ENCODE results near the gene DONSON. TPM values are rescaled to one million over a fixed set of nuclear protein-coding genes. Genes with fewer than 3 reads are reported as not detected.

DONSON gene
- total and polyA plus RNA-seq, 4 donors = 5.3 to 11.6 (median 8.0) TPM

DNA sequence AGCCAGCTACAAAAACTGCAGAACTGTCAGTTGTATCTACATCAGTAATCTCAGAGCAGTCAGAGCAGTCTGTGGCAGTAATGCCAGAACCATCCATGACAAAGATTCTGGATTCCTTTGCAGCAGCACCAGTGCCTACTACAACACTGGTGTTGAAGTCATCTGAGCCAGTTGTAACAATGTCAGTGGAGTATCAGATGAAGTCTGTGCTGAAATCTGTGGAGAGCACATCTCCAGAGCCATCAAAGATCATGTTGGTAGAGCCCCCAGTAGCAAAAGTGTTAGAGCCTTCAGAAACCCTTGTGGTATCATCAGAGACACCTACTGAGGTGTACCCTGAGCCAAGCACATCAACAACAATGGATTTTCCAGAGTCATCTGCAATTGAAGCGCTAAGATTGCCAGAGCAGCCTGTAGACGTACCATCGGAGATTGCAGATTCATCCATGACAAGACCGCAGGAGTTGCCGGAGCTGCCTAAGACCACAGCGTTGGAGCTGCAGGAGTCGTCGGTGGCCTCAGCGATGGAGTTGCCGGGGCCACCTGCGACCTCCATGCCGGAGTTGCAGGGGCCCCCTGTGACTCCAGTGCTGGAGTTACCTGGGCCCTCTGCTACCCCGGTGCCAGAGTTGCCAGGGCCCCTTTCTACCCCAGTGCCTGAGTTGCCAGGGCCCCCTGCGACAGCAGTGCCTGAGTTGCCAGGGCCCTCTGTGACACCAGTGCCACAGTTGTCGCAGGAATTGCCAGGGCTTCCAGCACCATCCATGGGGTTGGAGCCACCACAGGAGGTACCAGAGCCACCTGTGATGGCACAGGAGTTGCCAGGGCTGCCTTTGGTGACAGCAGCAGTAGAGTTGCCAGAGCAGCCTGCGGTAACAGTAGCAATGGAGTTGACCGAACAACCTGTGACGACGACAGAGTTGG, 38.4 kb downstream of the DONSON start:
- ATAC-seq (ENCODE audit: insufficient read depth, low FRiP score) = no peak

DNA sequence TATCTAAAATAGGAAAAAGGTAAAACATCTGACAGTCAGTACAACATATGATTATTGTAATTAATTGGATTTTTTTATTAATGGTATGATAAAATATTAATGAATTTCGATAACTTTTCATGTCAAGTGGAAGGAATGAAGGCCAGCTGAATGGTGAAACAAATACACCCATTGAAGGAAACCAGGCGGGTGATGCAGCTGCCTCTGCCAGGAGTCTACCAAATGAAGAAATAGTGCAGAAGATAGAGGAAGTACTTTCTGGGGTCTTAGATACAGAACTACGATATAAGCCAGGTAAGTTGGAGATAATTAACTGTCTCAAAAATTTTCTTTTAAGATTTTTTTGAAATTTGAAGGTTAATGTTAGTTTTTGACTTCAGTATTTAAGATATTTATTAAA, 42.4 kb downstream of the DONSON start:
- H3K36me3 ChIP-seq (ENCODE audit: control insufficient read depth in 4 of 4, insufficient read depth in 4 of 4, low read length in 4 of 4) = peaks cover 15 to 38% (median 17%) of the 10 kb centered on the region in 4 donors

More for the DNA sequence above, 38.4 kb downstream of the DONSON start:
- no peak overlapping the region for H3K4me3 ChIP-seq
- peaks cover 0 to 4% (median 2%) of the 10 kb centered on the region in 4 donors for H3K9me3 ChIP-seq (ENCODE audit: control insufficient read depth in 4 of 4, insufficient read depth in 3 of 4, low read length in 3 of 4)
- H3K27ac ChIP-seq (ENCODE audit: low read depth in 1 of 2, low read length in 1 of 2) = no peak overlapping the region
- 97 to 98% methylated on average over 19 of the region's 19 CpGs for WGBS, 2 donors
- peaks cover 38 to 60% (median 50%) of the 10 kb centered on the region in 4 donors for H3K36me3 ChIP-seq (ENCODE audit: control insufficient read depth in 4 of 4, insufficient read depth in 4 of 4, low read length in 4 of 4)
- no peaks in the 10 kb centered on the region for H3K27me3 ChIP-seq (ENCODE audit: control insufficient read depth in 3 of 3, insufficient read depth in 3 of 3, low read length in 2 of 3)
- TF ChIP-seq, protein P1, sequence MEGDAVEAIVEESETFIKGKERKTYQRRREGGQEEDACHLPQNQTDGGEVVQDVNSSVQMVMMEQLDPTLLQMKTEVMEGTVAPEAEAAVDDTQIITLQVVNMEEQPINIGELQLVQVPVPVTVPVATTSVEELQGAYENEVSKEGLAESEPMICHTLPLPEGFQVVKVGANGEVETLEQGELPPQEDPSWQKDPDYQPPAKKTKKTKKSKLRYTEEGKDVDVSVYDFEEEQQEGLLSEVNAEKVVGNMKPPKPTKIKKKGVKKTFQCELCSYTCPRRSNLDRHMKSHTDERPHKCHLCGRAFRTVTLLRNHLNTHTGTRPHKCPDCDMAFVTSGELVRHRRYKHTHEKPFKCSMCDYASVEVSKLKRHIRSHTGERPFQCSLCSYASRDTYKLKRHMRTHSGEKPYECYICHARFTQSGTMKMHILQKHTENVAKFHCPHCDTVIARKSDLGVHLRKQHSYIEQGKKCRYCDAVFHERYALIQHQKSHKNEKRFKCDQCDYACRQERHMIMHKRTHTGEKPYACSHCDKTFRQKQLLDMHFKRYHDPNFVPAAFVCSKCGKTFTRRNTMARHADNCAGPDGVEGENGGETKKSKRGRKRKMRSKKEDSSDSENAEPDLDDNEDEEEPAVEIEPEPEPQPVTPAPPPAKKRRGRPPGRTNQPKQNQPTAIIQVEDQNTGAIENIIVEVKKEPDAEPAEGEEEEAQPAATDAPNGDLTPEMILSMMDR (IDR thresholded peaks at IDR 0.05; ENCODE audit: control extremely low read depth, extremely low read depth) = no peak
- DNase-seq = no peak
- no peak overlapping the region for H3K9ac ChIP-seq (ENCODE audit: insufficient read depth in 1 of 2, low read length in 2 of 2)
- peaks cover 0 to 6% (median 0%) of the 10 kb centered on the region in 5 donors for H3K4me1 ChIP-seq (ENCODE audit: control insufficient read depth in 5 of 5, insufficient read depth in 5 of 5, low read length in 5 of 5)

DNA sequence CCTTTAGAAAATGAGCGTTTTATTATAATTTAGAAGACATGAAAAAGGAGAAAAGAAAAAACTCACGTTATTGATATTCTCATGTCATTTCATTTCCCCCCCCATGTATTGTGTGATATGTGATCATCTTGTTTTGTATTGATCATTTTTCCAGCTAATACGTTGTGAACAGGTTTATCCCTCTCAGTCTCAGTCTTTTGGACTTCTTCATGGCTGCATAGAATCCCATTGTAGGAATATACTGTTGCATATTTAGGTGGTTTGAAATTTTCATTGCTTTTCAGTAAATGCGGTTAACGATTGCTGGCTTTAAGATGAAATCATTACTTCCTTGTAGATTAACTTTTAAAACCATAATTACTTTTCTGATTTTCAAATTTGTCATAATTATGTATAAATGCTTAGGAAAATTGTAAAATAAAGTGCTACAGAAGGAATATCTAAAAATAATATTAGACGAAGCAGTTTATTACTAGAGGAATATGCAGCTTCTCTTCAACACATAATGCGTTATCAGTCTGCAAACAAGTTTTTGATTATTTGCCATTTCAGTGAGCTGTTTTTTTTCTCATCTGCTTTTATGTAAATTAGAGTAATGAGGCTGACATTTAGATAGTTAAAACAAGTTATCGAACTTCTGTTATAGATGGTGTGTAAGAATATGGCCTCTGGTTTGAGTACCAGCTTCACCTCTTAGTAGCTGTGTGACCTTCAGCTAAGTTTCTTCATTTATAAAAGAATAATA, 43.9 kb downstream of the DONSON start:
- TF ChIP-seq, protein P1 (IDR thresholded peaks at IDR 0.05; ENCODE audit: control extremely low read depth, extremely low read depth) = no peak
- Histone ChIP-seq H3K27ac (ENCODE audit: low read depth in 1 of 2, low read length in 1 of 2) (no peak overlapping the region), H3K4me3 (no peak overlapping the region), H3K36me3 (ENCODE audit: control insufficient read depth in 4 of 4, insufficient read depth in 4 of 4, low read length in 4 of 4) (peaks cover 2 to 24% (median 6%) of the 10 kb centered on the region in 4 donors), H3K27me3 (ENCODE audit: control insufficient read depth in 3 of 3, insufficient read depth in 3 of 3, low read length in 2 of 3) (no peaks in the 10 kb centered on the region), H3K9ac (ENCODE audit: insufficient read depth in 1 of 2, low read length in 2 of 2) (peak overlapping the region in 1 of 2 donors; percentile 97), H3K9me3 (ENCODE audit: control insufficient read depth in 4 of 4, insufficient read depth in 3 of 4, low read length in 3 of 4) (no peaks in the 10 kb centered on the region), H3K4me1 (ENCODE audit: control insufficient read depth in 5 of 5, insufficient read depth in 5 of 5, low read length in 5 of 5) (peaks cover 0 to 24% (median 6%) of the 10 kb centered on the region in 5 donors)
- ATAC-seq (ENCODE audit: insufficient read depth, low FRiP score) (no peak), DNase-seq (peak in 2 of 3 donors; percentile 18 to 19)
- 10 to 24% methylated on average over 8 of the region's 8 CpGs for WGBS, 2 donors

More for the DNA sequence above, 42.4 kb downstream of the DONSON start:
- ATAC-seq (ENCODE audit: insufficient read depth, low FRiP score) = no peak
- no peak for DNase-seq
- H3K27ac ChIP-seq (ENCODE audit: low read depth in 1 of 2, low read length in 1 of 2) = no peak overlapping the region
- no peak overlapping the region for H3K4me3 ChIP-seq
- H3K4me1 ChIP-seq (ENCODE audit: control insufficient read depth in 5 of 5, insufficient read depth in 5 of 5, low read length in 5 of 5) = peaks cover 0 to 18% (median 1%) of the 10 kb centered on the region in 5 donors
- no peaks in the 10 kb centered on the region for H3K9me3 ChIP-seq (ENCODE audit: control insufficient read depth in 4 of 4, insufficient read depth in 3 of 4, low read length in 3 of 4)
- TF ChIP-seq, protein P1 (IDR thresholded peaks at IDR 0.05; ENCODE audit: control extremely low read depth, extremely low read depth) = no peak
- H3K27me3 ChIP-seq (ENCODE audit: control insufficient read depth in 3 of 3, insufficient read depth in 3 of 3, low read length in 2 of 3) = no peaks in the 10 kb centered on the region
- WGBS, 2 donors = 32 to 44% methylated on average over 3 of the region's 3 CpGs
- H3K9ac ChIP-seq (ENCODE audit: insufficient read depth in 1 of 2, low read length in 2 of 2) = no peak overlapping the region
